Measurements from ENCODE around the gene ARF5.
"Not testable (repeated sequence)": the region's sequence is repeated elsewhere in the genome, so short reads cannot be mapped to it uniquely, and the experiment has no call there.

ARF5 gene

DNA sequence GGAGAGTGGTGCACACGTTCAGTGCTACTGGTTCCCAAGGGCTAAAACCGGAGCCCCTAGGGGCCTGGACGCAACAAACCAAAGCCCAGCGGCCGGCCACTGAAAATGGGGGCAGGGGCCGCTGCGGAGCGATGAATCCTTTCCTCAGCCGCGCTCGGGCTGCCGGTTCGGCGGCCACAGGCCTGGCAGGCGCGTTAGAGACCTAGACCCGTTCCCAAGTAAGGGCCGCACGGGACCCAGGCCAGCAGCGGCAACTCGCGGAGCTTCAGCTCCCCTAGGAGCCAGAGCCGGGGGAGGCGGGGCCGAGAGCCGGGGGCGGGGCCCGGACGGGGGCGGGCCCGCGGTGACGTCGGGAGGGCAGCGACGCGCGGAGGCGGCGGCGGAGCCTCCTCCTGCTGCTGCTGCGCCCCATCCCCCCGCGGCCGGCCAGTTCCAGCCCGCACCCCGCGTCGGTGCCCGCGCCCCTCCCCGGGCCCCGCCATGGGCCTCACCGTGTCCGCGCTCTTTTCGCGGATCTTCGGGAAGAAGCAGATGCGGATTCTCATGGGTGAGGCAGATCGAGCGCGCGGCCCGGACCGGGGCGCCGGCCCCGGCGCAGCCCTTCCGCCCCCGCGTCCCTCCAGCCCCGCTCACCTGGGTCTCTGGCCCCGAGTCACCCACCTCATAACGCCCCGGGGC lies at the start of gene ARF5:
Gene ARF5, plus strand, starts transcription at position 393 of the 678 bp plus-strand sequence. Its CDS starts 88 bp downstream, at position 481.
- DNase-seq (ENCODE audit: low read depth in 2 of 2) = peak; percentile 52 to 59

DNA sequence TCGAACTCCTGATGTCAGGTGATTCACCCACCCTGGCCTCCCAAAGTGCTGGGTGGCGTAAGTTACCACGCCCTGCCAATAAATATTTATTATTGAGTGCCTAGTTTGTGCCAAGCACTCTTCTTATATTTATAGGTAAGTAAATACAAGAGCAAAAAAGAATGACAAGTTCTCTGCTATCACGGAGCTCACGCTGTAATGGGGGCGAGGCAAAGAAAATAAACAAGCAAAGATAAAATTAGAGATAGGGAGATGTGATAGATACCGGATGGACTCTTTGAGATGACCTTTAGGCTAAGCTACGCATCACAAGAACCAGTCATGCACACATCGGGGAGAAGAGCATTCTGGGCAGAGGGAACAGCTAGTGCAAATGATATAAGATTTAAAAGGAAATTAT lies 49.1 kb upstream of the ARF5 start:
- DNase-seq (ENCODE audit: low read depth in 2 of 2) = no peak

DNA sequence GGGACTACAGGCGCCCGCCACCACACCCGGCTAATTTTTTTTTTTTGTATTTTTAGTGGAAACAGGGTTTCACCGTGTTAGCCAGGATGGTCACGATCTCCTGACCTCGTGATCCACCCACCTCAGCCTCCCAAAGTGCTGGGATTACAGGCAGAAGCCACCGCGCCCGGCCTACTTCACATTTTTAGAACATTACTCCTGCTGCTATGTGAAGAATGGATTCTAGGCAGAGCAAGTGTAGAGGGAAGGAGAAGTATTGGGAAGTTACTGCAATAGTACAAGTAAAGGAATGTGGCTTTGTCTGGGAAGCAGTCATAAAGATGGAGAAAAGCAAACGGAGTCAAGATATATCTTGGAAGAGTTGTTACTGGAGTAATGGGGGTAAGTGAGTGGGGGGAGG lies 47.8 kb upstream of the ARF5 start:
- DNase-seq (ENCODE audit: low read depth in 2 of 2) = not testable (repeated sequence)

GRCh38 chr7:127541548-127541947 lies 46.7 kb upstream of the ARF5 start:
- DNase-seq (ENCODE audit: low read depth in 2 of 2) = no peak

- DNase-seq (ENCODE audit: low read depth in 2 of 2) = no peak
Observed at GRCh38 chr7:127546313-127546712, 41.9 kb upstream of the ARF5 start.

GRCh38 chr7:127550247-127550646 lies 38.0 kb upstream of the ARF5 start:
- no peak for DNase-seq (ENCODE audit: low read depth in 2 of 2)

GRCh38 chr7:127551941-127552340 lies 36.3 kb upstream of the ARF5 start:
- DNase-seq (ENCODE audit: low read depth in 2 of 2) = no peak

- no peak for DNase-seq (ENCODE audit: low read depth in 2 of 2)
Observed at GRCh38 chr7:127556404-127556803, 31.8 kb upstream of the ARF5 start.

DNA sequence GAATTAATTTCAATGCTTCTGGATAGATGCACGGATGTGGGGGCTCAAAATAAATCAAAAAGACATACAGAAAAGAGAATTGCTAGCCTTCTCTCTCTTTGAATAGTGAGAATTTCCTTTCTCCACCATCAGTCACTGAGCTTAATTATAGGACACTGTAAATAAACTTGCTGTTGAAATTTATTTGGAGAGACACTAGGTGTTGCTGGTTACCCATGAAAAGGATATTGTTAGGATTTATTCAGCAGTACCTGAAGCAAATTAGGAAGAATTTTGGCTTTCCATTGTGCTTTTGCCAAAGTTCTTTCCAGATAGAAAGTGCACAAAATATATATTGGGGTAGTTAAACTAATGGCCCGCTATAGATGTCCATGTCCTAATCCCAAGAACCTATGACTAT lies 30.4 kb upstream of the ARF5 start:
- no peak for DNase-seq (ENCODE audit: low read depth in 2 of 2)

- no peak for DNase-seq (ENCODE audit: low read depth in 2 of 2)
Observed at GRCh38 chr7:127566242-127566641, 22.0 kb upstream of the ARF5 start.

- DNase-seq (ENCODE audit: low read depth in 2 of 2) = not testable (repeated sequence)
Observed at GRCh38 chr7:127568034-127568433, 20.2 kb upstream of the ARF5 start.

DNA sequence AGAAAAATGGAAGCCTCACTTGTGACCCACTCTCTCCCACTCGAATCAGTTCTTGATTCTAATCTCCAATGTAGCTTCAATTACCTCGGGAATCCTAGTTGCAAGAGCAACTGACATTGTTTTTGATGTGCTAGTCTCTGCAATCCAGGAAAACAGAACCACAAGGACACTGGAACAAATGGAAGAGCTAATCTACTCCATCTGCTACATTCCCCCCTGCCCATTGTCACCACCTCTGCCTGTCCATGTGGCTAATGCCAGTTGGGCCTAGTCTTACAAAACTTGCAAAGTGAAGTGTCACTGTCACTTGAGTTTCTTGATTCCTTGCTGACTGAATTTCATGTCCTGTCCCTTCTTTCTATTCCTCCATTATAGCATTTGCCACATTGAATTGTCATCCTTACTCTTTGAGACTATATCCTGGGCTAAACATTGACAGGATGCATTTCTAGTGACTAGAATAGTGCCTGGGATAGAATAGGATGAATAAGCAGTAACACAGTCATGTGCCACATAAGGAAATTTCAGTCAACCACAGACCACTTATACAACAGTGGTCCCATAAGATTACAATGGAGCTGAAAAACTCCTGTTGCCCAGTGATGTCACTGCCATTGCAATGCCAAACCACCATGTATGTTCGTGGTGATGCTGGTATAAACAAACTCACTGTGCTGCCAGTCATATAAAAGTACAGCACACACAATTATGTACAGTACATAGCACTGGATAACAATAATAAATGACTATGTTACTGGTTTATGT lies 16.3 kb upstream of the ARF5 start:
- no peak for DNase-seq (ENCODE audit: low read depth in 2 of 2)

DNA sequence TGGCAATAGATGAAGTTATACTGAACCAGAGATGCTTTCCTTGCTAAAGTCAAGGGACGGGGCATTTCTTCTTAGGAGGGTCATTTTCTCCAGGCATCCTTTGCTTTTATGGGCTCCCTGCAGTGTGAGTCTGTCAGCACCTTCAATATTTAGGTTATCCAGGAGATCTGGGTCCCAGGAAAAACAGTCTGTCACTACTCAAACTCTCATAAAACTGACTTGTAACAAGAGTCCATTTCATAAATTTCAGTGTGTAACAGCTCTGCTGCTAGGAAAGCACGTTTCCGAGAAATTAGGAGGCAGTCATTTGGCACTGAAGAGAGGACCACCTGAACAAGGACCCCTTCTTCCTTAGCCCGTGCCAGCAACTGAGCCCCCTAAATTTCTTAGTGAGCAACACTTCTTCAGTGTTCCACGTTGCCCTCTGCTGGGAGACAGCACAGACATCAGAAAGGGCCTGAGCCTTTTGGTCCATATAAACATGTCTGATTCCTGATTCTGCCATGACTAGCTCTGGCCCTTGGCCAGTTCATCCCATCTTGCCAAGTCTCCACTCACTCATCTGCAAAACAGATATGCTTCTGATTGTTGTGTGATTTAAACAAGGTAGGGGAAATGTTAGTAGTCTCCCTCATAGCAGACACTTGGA lies 10.1 kb upstream of the ARF5 start:
- DNase-seq (ENCODE audit: low read depth in 2 of 2) = no peak

DNA sequence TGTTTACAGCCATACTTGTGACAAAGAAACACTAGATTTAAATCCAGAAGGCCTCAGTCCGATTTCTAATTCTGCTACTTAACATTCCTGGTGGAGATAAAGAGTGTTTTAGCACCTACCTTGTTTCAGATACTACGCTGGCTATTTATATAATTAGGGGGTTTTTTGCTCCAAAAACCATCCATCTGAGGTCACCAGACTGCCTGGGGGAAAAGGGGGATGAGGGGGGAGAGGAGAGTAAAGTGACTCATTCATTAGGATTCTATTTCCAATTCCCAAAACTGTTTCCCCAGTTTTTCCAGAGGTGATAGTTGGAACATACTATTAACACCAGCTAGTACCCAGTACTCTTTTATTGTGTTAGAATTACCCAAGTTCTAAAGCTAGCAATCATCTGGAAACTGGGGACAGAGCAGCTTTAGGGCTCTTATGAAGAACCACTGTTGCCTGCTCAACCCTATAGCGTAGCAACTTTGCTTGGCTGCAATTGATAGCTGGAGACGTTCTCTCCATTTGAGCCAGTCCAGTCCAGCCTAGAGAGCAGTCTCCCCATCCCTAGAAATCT lies 9.4 kb upstream of the ARF5 start:
- DNase-seq (ENCODE audit: low read depth in 2 of 2) = no peak

- no peak for DNase-seq (ENCODE audit: low read depth in 2 of 2)
Observed at GRCh38 chr7:127580612-127581011, 7.6 kb upstream of the ARF5 start.

GRCh38 chr7:127581716-127582115 lies 6.5 kb upstream of the ARF5 start:
- DNase-seq (ENCODE audit: low read depth in 2 of 2) = no peak

DNA sequence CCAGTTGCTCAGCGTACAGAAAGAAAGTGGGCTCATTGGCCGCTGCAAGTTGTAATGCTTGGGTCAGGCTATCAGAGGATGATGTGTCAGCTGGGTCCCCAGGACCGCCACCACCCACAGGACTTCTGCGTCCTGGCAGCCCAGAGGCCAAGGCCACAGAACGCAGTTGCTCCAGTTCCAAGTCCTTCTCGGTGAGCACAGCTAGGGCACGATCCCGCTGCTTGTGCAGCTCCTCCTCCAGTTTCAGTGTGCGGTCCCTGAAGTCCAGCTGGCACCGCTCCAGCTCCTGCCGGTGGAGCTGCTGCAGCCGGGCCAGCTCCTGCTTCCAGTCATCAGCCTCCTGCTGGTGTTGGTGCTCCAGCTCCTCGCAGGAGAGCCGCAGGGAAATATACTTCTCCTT lies 5.8 kb upstream of the ARF5 start:
- no peak for DNase-seq (ENCODE audit: low read depth in 2 of 2)

- DNase-seq (ENCODE audit: low read depth in 2 of 2) = no peak
Observed at GRCh38 chr7:127584648-127585043, 3.6 kb upstream of the ARF5 start.

DNA sequence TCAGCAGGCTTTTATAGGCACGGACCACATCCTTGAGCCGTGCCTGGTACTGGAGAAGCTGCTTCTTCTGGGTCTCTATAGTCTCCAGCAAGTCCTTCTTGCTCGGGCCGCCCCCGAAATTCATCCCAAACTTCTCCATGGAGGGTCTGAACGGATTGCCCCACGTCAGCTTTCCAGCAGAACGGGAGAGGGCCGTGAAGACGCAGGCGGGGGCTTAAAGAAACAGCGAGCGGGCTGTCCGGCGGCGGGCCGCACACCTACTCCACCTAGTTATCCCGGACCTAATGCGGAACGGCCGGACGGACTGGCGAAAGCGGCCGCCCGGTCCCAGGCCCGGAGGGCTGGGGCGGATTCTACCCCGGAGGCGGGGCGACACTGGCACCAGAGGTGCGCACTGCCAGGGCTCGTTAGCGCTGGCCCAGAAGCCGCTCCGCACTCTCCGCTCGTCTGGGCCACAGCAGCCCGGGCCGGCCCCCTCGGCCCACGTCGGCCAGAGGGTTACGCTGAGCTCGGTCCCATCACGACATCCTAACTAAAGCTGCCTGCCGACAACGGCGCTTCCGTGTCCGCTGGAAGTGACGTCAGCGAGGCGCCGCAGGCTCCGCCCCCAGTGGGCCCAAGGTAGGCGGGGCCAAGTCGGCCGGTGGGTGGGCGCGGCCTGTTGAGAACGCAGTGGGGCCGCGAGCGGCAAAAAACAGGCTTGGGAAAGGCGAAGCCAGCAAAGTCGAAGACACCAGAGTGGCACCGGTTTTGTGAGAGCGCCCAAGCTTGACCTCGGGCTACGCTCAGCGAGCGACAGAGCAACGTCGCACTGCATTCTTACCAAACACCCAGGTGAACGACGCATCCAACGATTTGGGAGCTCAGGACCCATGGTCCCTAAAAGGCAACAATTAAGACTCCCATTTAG lies 2.9 kb upstream of the ARF5 start, which contains the start of gene GCC1:
Gene GCC1, minus strand, starts transcription at position 553 of the 910 bp plus-strand sequence. Its CDS starts 414 bp downstream, at position 139.
- DNase-seq (ENCODE audit: low read depth in 2 of 2) = peak; percentile 64 to 71

DNA sequence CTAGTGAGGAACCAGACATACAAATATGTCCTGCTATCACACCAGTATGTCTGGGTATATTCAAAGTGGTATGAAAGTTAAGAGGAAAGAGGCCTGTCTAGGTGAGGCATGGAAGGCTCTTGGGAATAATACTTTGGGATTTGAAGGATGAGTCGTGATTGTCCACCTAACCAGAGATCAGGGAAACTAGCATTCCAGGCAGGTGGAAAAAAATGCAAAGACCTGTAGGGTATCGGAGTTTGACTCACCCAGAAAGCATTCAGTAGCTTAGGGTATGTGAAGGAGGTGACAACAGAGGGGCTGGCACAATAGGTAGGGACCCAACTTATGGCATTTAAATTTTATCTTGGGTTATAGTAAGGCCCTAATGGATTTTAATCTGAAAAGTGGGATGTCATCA lies 1.9 kb upstream of the ARF5 start:
- no peak for DNase-seq (ENCODE audit: low read depth in 2 of 2)

GRCh38 chr7:127587663-127588018 lies 570 bp upstream of the ARF5 start:
- no peak for DNase-seq (ENCODE audit: low read depth in 2 of 2)
